IMR-90 (cell line): ENCODE results near the gene SUGCT.

Experiments used
- CHD1 ChIP-seq: IDR thresholded peaks from 2 replicates; pipeline ENCODE4 v1.6.1; 2012; ENCODE audit warnings: low read depth, low read length, improper control_type of control experiment
- POLR2A ChIP-seq: IDR thresholded peaks from 2 replicates; pipeline ENCODE4 v1.6.1; 2012; ENCODE audit warnings: mild to moderate bottlenecking, low read depth, low read length
- RFX5 ChIP-seq: IDR thresholded peaks from 2 replicates; pipeline ENCODE4 v1.8.0; 2012; ENCODE audit warnings: low read depth, mild to moderate bottlenecking, low read length, moderate library complexity
- TF ChIP-seq, protein P1 (sequence below): conservative IDR thresholded peaks from 2 replicates; pipeline ENCODE4 v1.5.1; 2012; ENCODE audit warnings: mild to moderate bottlenecking, low read depth, low read length, improper control_type of control experiment

DNA sequence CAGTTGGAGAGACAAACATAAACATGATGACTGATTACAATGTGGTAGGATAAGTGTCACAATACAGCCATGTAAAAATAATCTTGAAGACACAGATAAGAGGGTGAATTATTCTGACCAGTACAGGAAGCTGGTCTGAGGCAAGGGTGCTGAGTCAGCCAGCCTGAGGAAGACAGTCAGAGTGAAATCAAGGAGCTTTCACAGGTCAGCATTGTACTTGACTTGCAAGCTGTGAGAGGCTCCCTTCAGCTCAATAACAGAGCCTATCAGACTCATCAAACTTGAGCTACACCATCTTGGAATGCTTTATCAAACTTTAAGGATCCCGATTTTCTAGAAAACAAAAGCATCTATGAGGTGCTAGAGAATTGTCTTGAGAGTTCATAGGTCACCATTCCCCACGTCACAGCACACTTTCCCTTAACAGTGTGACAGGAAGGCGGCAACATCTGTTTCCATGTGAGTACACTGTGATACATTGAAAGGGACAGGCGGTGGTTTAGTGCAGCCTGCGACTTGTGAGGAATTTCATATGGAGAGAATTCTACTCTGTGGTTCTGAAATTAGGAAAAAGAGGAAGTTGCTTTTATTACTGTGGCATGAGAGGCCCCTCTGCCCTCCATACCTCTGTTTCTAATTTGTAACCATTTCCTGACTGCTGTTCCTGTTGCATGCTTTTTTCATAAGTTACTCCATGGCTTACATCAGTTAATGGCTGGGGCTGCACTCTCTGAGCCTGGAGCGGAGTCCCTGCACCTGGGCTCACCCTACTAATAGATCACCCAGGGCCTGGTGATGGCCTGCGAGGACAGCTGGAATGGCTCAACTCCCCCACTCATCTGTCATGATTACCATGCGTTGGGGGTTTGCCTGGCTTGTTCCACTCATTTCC, 417.1 kb downstream of the SUGCT start:
- no peak for TF ChIP-seq POLR2A
- TF ChIP-seq, protein P1, sequence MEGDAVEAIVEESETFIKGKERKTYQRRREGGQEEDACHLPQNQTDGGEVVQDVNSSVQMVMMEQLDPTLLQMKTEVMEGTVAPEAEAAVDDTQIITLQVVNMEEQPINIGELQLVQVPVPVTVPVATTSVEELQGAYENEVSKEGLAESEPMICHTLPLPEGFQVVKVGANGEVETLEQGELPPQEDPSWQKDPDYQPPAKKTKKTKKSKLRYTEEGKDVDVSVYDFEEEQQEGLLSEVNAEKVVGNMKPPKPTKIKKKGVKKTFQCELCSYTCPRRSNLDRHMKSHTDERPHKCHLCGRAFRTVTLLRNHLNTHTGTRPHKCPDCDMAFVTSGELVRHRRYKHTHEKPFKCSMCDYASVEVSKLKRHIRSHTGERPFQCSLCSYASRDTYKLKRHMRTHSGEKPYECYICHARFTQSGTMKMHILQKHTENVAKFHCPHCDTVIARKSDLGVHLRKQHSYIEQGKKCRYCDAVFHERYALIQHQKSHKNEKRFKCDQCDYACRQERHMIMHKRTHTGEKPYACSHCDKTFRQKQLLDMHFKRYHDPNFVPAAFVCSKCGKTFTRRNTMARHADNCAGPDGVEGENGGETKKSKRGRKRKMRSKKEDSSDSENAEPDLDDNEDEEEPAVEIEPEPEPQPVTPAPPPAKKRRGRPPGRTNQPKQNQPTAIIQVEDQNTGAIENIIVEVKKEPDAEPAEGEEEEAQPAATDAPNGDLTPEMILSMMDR = no peak
- no peak for TF ChIP-seq CHD1
- no peak for TF ChIP-seq RFX5
